Hematopoietic multipotent progenitor cell treated with erythropoietin and hydrocortisone succinate and interleukin-3 and kit ligand, for 8 days (in vitro differentiated cells): ENCODE results near the gene PNLIPRP1.

Experiments used
- DNase-seq: peaks from one replicate; pipeline ENCODE4 v3.0.0-alpha.2; 2015

Gene PNLIPRP1

DNA sequence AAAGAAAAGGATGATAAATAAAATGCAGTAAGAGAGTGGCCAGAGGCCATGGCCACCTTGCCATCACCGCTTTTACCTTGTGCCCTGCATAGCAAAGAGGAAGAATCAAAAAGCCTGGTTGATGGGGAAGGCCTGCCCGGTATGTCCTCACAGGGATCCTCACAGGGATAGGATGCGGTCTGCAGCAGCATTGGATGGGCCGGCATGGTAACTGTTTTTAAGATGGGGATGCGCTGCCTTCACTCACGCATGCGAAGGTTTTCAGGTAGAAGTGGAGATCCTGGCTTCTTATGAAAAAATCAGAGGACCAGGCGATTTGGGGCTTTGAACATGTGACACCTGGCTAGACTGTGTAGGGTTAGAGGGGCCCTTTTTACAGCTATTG lies 42.4 kb downstream of the PNLIPRP1 start:
- DNase-seq = no peak

DNA sequence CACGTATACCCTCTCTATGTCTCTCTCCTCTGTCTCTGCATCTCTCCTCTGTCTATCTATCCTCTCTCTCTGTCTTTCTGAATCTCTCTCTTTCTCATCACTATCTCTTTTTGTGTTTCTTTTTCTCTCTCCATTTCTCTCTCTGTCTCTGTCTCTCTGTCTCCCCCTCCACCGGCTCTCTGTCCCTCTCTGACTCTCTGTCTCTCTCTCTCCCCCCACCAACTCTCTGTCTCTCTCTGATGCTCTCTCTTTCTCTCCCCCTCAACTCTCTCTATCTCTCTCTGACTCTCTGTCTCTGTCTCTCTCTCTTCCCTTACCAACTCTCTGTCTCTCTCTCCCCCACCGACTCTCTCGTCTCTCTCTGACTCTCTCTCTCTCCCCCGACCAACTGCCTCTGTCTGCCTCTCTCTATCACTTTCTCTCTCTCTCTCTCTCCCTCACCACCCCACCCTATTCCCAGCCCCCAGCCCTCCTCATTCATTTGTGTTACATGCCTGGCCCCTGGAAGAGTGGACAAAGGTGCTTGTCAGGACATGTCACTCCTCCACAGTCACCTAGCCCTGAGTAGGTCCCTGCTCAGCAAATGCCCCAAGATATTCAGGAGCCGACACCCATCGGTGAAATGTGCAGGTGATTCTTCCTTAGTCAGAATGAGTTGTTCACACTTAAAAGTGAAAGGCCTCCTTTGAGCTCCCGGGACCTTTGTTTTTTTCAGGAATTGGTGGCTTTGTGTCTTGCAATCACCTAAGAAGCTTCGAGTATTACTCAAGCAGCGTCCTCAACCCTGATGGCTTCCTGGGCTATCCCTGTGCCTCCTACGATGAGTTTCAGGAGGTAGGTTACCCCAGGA lies 43.6 kb downstream of the PNLIPRP1 start:
- no peak for DNase-seq

DNA sequence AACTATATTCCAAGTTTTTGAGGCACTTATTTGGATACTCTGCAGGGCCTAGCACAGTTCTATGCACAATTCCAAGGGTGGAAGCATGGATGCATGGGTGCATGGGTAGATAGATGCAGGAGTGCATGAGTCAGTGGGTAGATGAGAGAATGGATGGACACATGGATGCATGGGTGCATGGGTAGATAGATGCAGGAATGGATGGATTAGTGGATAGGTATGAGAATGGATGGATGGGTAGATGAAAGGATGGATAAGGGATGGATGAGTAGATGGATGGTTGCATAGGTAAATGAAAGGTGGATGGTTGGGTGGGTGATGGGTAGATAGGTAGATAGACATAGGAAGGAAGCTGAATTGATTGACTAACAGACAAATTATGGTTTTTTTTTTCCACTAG lies 45.6 kb downstream of the PNLIPRP1 start:
- no peak for DNase-seq

DNA sequence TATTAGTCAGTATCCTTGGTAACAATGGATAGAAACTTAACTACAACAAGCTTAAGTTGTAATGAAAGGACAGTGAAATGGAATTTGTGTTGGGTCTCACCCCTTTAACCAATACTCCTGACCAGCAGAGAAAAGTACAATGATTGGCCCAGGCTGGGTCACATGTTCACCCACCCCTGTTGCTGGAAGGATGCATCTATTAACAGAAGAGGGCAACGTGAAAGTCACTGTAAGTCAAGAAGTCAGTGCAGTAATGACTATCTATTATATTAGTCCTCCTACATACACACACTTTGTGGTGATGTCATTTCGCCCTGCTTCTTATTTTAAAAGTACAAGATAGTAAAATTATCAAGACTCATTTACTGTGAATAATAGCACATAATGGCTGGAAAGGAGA lies 46.2 kb downstream of the PNLIPRP1 start:
- no peak for DNase-seq

DNA sequence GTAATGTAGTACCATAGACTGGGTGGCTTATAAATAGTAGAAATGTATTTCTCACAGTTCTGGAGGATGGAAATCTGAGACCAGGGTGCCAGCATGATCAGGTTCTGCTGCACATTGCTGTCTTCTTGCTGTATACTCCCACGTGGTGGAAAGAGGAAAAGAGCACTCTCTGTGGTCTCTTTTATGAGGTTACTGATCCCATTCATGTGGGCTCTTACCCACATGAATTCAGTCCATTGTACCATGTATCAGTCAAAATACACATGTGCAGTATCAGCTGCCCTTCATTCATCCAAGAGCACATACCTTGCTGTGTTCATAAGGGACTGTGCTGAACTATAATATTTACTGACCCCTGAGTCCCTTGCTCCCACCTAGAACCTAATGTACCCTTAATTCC lies 47.1 kb downstream of the PNLIPRP1 start:
- DNase-seq = no peak

DNA sequence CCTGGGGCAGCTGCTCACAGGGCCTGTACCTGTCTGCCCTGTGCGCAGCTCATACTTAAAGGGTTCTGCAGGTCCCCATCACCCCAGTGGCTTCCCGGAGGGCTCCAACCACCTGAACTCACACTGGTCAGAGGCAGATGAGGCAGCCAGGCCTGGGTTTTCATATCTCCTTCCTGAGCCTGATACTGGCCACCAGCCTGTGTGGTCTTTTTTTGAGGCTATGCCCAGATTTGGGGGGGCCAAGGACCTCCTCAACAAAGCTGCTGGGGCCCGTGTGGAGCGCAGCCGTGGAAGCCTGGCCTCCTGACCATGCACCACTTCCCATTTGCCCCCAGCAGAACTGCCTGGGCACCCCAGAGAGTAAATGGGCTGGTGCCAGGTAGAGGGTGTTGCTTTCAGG lies 55.7 kb downstream of the PNLIPRP1 start:
- no peak for DNase-seq

DNA sequence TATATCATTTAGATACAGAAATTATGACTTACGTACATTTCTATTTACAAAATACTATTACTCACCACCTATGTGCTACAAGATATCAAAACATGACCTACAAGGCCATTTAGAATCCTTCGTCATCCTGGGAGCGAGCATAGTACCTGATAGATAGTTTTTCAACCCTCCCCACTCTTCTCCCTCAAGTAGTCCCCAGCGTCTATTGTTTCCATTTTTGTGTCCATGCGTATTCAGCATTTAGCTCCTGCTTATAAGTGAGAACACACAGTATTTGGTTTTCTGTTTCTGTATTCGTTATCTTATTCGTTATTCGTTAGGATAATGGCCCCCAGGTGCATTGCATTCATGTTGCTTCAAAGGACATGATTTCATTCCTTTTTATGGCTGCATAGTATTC lies 58.1 kb downstream of the PNLIPRP1 start:
- no peak for DNase-seq

DNA sequence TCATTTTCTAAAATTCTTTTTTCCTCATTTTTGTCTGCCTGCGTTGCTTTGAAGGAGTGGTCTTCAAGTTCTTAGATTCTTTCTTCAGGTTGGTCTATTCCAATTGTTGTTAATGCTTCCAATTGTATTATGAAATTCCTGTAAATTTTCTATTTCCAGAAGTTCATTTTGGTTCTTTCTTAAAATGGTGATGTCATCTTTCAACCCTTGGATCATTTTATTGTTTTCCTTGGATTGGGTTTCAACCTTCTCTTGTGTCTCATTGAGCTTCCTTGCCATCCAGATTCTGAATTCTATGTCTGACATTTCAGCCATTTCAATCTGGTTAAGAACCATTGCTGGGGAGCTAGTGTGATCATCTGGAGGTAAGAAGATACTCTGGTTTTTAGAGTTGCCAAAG lies 63.1 kb downstream of the PNLIPRP1 start:
- DNase-seq = no peak

DNA sequence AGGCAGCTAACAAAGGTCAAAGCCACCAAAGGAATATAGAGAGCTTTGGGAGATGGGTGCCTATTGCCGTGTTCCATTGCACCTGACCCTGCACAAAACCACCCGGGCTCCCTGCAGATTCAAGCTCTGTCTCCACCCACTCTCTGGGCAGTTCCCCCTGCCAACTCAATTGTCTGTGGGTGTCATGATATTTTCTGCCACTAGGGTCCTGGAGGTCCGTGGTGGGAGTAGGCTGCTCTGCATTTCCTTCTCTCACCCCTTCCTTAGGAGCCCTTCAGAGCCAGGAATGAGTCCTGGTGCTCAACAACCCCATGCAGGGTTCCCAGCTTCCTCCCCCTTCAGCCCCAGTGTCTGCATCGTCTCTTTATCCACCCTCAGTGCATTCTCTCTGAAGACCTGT lies 64.1 kb downstream of the PNLIPRP1 start:
- DNase-seq = peak; percentile 19

DNA sequence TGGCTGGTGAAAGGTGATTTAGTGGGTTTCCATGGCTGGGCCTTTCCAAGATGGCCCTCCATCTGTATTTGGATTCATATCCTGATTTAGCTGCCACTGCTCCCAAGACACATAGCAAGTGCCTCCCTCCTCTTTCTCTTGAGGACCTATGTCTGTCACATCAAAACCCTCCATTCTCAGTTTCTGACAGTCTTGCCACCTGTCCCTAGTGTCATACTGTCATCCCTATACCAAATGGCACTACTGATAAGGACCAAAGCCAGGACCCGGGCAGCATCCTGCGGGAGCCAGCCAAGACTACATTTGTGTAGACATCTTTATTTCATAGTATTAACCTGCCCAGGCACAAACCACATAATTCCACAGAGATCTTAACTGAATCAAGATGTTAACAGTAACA lies 64.8 kb downstream of the PNLIPRP1 start:
- no peak for DNase-seq

DNA sequence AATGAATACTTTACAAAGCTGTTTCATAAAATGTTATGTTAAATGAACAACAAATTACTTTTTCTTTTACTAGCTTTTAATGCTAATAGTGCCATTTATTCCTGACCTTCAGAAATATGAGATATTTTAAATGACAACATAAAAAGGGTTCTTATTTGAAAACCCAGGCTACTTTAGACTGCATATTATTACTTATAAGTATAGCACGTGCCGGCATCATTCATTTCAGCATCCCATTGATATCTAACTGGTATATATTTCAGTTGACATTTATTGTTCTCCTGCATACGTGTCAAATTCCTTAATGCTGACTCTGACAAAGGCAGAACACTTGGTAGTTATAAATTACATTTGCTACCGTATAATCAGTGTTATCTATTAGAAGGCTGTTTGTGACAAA lies 65.3 kb downstream of the PNLIPRP1 start:
- DNase-seq = no peak

DNA sequence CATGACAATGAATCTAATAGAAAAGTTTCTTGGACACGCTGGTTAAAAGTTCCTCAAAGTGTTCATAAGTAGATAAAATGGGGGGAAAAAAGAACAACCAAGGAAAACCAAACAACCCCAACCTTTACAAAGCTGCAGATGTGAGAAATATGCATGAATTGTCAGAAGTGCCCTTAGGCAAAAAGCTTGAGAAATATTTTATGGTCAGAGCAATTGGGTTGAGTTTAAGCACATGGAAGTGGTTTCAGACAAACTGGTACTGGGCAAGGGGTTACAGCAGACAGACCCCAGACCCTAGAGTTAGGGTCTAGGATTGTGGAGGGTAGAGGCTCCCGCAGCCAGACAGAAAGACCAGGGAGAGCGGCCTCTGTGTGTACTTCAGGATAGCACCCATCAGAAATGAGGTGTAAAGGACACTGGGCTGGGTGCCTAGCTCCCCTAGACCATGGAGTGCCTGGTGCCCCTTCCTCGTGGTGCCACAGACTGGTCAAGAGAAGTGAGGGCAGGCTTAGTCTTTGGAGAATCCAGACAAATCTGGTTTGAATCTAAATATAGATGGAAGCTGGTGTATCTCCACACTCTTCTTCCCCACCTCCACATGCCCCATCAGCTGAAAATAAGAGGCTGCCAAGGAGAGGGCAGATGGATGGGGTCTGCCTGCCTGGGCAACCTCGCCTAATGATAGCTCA lies 67.2 kb downstream of the PNLIPRP1 start:
- DNase-seq = no peak
